SK-N-SH treated with all-trans-retinoic acid at 6 μM for 48 hours (cell line): Measurements from ENCODE around the gene MDM4.

ENCODE experiments used
- ARNTL ChIP-seq: fragments of 450-650 bp; formaldehyde crosslinking; IDR thresholded peaks from 2 replicates; pipeline ENCODE4 v1.5.0; 2020; ENCODE audit warnings: low read depth, mild to moderate bottlenecking, moderate library complexity, borderline replicate concordance
- CSDC2 ChIP-seq: fragments of 250-450 bp; sonication (Bioruptor Pico); IDR thresholded peaks from 2 replicates; pipeline ENCODE4 v1.5.0; 2020; ENCODE audit warnings: mild to moderate bottlenecking, moderate library complexity
- ISL1 ChIP-seq: fragments of 250-450 bp; sonication (Bioruptor Pico); IDR thresholded peaks from 2 replicates; pipeline ENCODE4 v2.1.2; 2022; ENCODE audit warnings: mild to moderate bottlenecking, moderate library complexity
- PATZ1 ChIP-seq: fragments of 250-450 bp; sonication (Bioruptor Pico); IDR thresholded peaks from 2 replicates; pipeline ENCODE4 v1.8.0; 2020; ENCODE audit warnings: mild to moderate bottlenecking, moderate library complexity, borderline replicate concordance
- PPARA ChIP-seq: fragments of 250-450 bp; sonication (Bioruptor Pico); IDR thresholded peaks from 2 replicates; pipeline ENCODE4 v1.5.0; 2020; ENCODE audit warnings: mild to moderate bottlenecking, borderline replicate concordance
- RARB ChIP-seq: fragments of 250-450 bp; sonication (Bioruptor Pico); IDR thresholded peaks from 2 replicates; pipeline ENCODE4 v1.8.0; 2021; ENCODE audit warnings: mild to moderate bottlenecking, moderate library complexity
- SNAI2 ChIP-seq: fragments of 250-450 bp; sonication (Bioruptor Pico); IDR thresholded peaks from 2 replicates; pipeline ENCODE4 v1.5.0; 2020; ENCODE audit warnings: mild to moderate bottlenecking, moderate library complexity
- ZFP3 ChIP-seq: fragments of 250-450 bp; sonication (Bioruptor Pico); IDR thresholded peaks from 2 replicates; pipeline ENCODE4 v1.5.0; 2020; ENCODE audit warnings: mild to moderate bottlenecking, moderate library complexity
- ZNF565 ChIP-seq: fragments of 450-650 bp; formaldehyde crosslinking; conservative IDR thresholded peaks from 2 replicates; pipeline ENCODE4 v1.5.0; 2020; ENCODE audit warnings: low read depth, mild to moderate bottlenecking, moderate library complexity
- ZNF70 ChIP-seq: fragments of 450-650 bp; formaldehyde crosslinking; IDR thresholded peaks from 2 replicates; pipeline ENCODE4 v1.5.0; 2020; ENCODE audit warnings: mild to moderate bottlenecking, moderate library complexity

GRCh38 chr1:204472660-204473059 is 43.5 kb upstream of the MDM4 start:
- TF ChIP-seq ARNTL (CRISPR knock-in tag) (no peak), ZFP3 (CRISPR knock-in tag) (no peak), PATZ1 (CRISPR knock-in tag) (no peak), ZNF565 (CRISPR knock-in tag) (no peak), PPARA (no peak), RARB (CRISPR knock-in tag) (no peak), ISL1 (no peak), SNAI2 (CRISPR knock-in tag) (no peak), ZNF70 (no peak), CSDC2 (no peak)
